Hepatocyte (in vitro differentiated cells): ENCODE results near the gene TEX48. TPM values are rescaled to one million over a fixed set of nuclear protein-coding genes. Genes with fewer than 3 reads are reported as not detected.

ENCODE experiments used
- DNase-seq: peaks from one replicate; pipeline ENCODE4 v3.0.0-alpha.2; 2016; ENCODE audit warnings: low spot score
- H2AFZ ChIP-seq: fragments of 200-600 bp; sonication (generic); 2 replicates; pipeline ENCODE4 v1.6.0; 2016; ENCODE audit warnings: antibody characterized with exemption, mild to moderate bottlenecking
- H3K27ac ChIP-seq: fragments of 200-600 bp; sonication (generic); 2 replicates; pipeline ENCODE4 v1.5.1; 2016; ENCODE audit warnings: mild to moderate bottlenecking
- H3K27me3 ChIP-seq: fragments of 200-600 bp; sonication (generic); 2 replicates; pipeline ENCODE4 v1.6.1; 2016
- H3K36me3 ChIP-seq: fragments of 200-600 bp; sonication (generic); replicated peaks from 2 replicates; pipeline ENCODE4 v1.5.1; 2016; ENCODE audit warnings: low read depth; ENCODE audit not compliant: insufficient read depth
- H3K4me1 ChIP-seq: fragments of 200-600 bp; sonication (generic); 2 replicates; pipeline ENCODE4 v1.5.1; 2016; ENCODE audit warnings: mild to moderate bottlenecking, moderate library complexity; ENCODE audit not compliant: insufficient read depth
- H3K4me2 ChIP-seq: fragments of 200-600 bp; sonication (generic); 2 replicates; pipeline ENCODE4 v1.6.0; 2016
- H3K4me3 ChIP-seq: fragments of 200-600 bp; sonication (generic); 2 replicates; pipeline ENCODE4 v1.5.1; 2016; ENCODE audit warnings: mild to moderate bottlenecking
- H3K79me2 ChIP-seq: fragments of 200-600 bp; sonication (generic); 2 replicates; pipeline ENCODE4 v1.6.0; 2017; ENCODE audit warnings: mild to moderate bottlenecking
- H3K9me2 ChIP-seq: fragments of 200-600 bp; sonication (generic); replicated peaks from 2 replicates; pipeline ENCODE4 v1.6.0; 2017; ENCODE audit warnings: mild to moderate bottlenecking; ENCODE audit not compliant: insufficient read depth
- H3K9me3 ChIP-seq: fragments of 200-600 bp; sonication (generic); 2 replicates; pipeline ENCODE4 v1.5.1; 2016; ENCODE audit warnings: low read depth, mild to moderate bottlenecking
- H4K20me1 ChIP-seq: fragments of 200-600 bp; sonication (generic); 2 replicates; pipeline ENCODE4 v1.6.0; 2016; ENCODE audit warnings: mild to moderate bottlenecking; ENCODE audit not compliant: insufficient read depth, poor library complexity, severe bottlenecking
- CTCF ChIP-seq: fragments of 200-600 bp; sonication (generic); IDR thresholded peaks from 2 replicates; pipeline ENCODE4 v1.5.1; 2016; ENCODE audit warnings: antibody characterized with exemption, mild to moderate bottlenecking; ENCODE audit not compliant: poor library complexity
- EZH2 ChIP-seq: fragments of 200-600 bp; sonication (generic); IDR thresholded peaks from 2 replicates; pipeline ENCODE4 v1.6.1; 2016; ENCODE audit warnings: antibody characterized with exemption, mild to moderate bottlenecking, borderline replicate concordance
- EZH2phosphoT487 ChIP-seq: fragments of 200-600 bp; sonication (generic); IDR thresholded peaks from one replicate; pipeline ENCODE4 v1.6.1; 2018; ENCODE audit warnings: antibody characterized with exemption, mild to moderate bottlenecking, low read depth, moderate library complexity; ENCODE audit not compliant: unreplicated experiment, severe bottlenecking
- WGBS: methylation state at CpG from one replicate; pipeline ENCODE4 v1.1.6; 2016; ENCODE audit warnings: low lambda C conversion rate; ENCODE audit errors: missing lambda C conversion rate; 5-methylcytosine and 5-hydroxymethylcytosine counted together
- polyA plus RNA-seq: library from polyadenylated mRNA; unstranded; fragments of >200 nt; fragmentation: Nextera tagmentation; extraction: Ambion mirVana; gene quantifications from 2 replicates; pipeline ENCODE4 v1.2.1, GENCODE V29; 2016
- total RNA-seq: library from RNA; depleted of rRNA; stranded (reverse); fragments of >200 nt; gene quantifications from 2 replicates; pipeline ENCODE4 v1.2.3, GENCODE V29; 2014

The TEX48 gene
- total and polyA plus RNA-seq, 2 experiments from 2014 or later, result not detected

- H2AFZ ChIP-seq, result no peak overlapping the region
- no peaks in the 10 kb centered on the region for H3K9me3 ChIP-seq
- H3K79me2 ChIP-seq, result no peaks in the 10 kb centered on the region
- no peak for DNase-seq
- no peaks in the 10 kb centered on the region for H3K36me3 ChIP-seq
- H3K27me3 ChIP-seq, result no peaks in the 10 kb centered on the region
- H3K4me1 ChIP-seq, result peaks cover 5% of the 10 kb centered on the region
- no peak overlapping the region for H3K27ac ChIP-seq
- H3K4me3 ChIP-seq, result no peak overlapping the region
- H3K9me2 ChIP-seq, result no peaks in the 10 kb centered on the region
- WGBS, result 78% methylated on average over 7 of the region's 7 CpGs
- H4K20me1 ChIP-seq, result no peaks in the 10 kb centered on the region
- no peak overlapping the region for H3K4me2 ChIP-seq
- TF ChIP-seq CTCF (no peak), EZH2phosphoT487 (no peak), EZH2 (no peak)
Observed at GRCh38 chr9:114722937-114723620, 41.1 kb upstream of the TEX48 start.

GRCh38 chr9:114722081-114722621, 40.2 kb upstream of the TEX48 start:
- WGBS, result 72% methylated on average over 7 of the region's 7 CpGs
- no peaks in the 10 kb centered on the region for H3K36me3 ChIP-seq
- no peak overlapping the region for H2AFZ ChIP-seq
- H3K4me1 ChIP-seq, result peaks cover 5% of the 10 kb centered on the region
- H3K9me3 ChIP-seq, result no peaks in the 10 kb centered on the region
- TF ChIP-seq EZH2phosphoT487, result no peak
- TF ChIP-seq EZH2, result no peak
- no peak for TF ChIP-seq CTCF
- peak overlapping the region; percentile 76 for H3K27ac ChIP-seq
- DNase-seq, result no peak
- no peaks in the 10 kb centered on the region for H3K79me2 ChIP-seq
- H3K4me3 ChIP-seq, result no peak overlapping the region
- no peaks in the 10 kb centered on the region for H3K27me3 ChIP-seq
- peak overlapping the region; percentile 34 for H3K4me2 ChIP-seq
- H4K20me1 ChIP-seq, result no peaks in the 10 kb centered on the region
- H3K9me2 ChIP-seq, result no peaks in the 10 kb centered on the region

DNA sequence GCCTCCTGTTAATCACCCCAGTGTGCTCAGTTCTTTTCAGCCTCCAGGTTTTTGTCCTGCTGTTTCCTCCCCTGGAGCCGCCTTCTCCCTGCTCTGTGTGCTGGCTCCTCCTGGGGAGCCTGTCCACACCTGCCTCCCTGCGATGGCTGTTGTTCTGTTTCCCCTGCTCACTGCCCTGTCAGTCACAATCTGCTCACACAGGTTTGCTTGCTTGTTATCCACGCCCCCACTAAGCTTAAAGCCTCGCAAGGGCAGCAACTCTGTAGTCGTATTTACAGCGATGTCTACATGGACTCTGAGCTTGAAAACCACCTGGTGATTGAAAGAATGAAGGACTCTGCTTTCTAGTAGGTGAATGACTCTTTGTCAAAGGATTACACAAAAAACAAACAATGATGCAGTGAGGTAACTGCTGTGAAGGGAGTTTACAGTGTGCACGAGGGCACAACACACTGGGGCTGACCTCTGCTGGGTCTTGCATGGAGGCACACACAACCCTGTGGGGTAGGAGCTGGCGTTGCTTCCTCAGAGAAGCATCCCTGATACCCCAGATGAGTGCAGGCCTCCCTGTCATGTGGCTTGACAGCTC, 39.6 kb upstream of the TEX48 start:
- H3K9me3 ChIP-seq, result no peaks in the 10 kb centered on the region
- TF ChIP-seq CTCF (no peak), EZH2 (no peak), EZH2phosphoT487 (no peak)
- no peaks in the 10 kb centered on the region for H3K79me2 ChIP-seq
- peak overlapping the region; percentile 56 for H3K4me2 ChIP-seq
- H3K27me3 ChIP-seq, result no peaks in the 10 kb centered on the region
- no peak overlapping the region for H2AFZ ChIP-seq
- peak; percentile 85 for DNase-seq
- peak overlapping the region; percentile 90 for H3K27ac ChIP-seq
- H4K20me1 ChIP-seq, result no peaks in the 10 kb centered on the region
- H3K36me3 ChIP-seq, result no peaks in the 10 kb centered on the region
- peaks cover 5% of the 10 kb centered on the region for H3K4me1 ChIP-seq
- 33% methylated on average over 8 of the region's 8 CpGs for WGBS
- no peak overlapping the region for H3K4me3 ChIP-seq
- H3K9me2 ChIP-seq, result no peaks in the 10 kb centered on the region
